Right lobe of liver (tissue), 6 donors: ENCODE measurements around the gene ZNF584. TPM values are rescaled to one million over a fixed set of nuclear protein-coding genes. Genes with fewer than 3 reads are reported as not detected.

Source experiments
- ATAC-seq, 4 donors: fragments of 200-7000 bp; cut with Tn5 transposase; one replicate each; pipeline ENCODE4 v1.9.1; 2020; ENCODE audit warnings: mild to moderate bottlenecking in 4 of 4, moderate library complexity in 4 of 4
- DNase-seq, 3 donors: peaks; one replicate each; pipeline ENCODE4 v3.0.0-alpha.2; 2020
- H3K27ac ChIP-seq, 3 donors: fragments of 200-600 bp; one replicate each; pipeline ENCODE4 v1.8.0; 2022
- H3K27me3 ChIP-seq, 2 donors: fragments of 200-600 bp; one replicate each; pipeline ENCODE4 v1.8.0; 2022
- H3K36me3 ChIP-seq, 4 donors: fragments of 200-600 bp; sonication (generic) in 1 of 4; one replicate each; pipeline versions ENCODE4 v1.5.1 to v1.8.0; 2017 to 2022; ENCODE audit warnings: control low read depth in 1 of 4
- H3K4me1 ChIP-seq, 4 donors: fragments of 200-600 bp; sonication (generic) in 1 of 4; one replicate each; pipeline versions ENCODE4 v1.5.1 to v1.8.0; 2017 to 2022; ENCODE audit warnings: control low read depth in 1 of 4
- H3K4me3 ChIP-seq, 3 donors: fragments of 200-600 bp; one replicate each; pipeline ENCODE4 v1.8.0; 2022
- H3K9me3 ChIP-seq, 4 donors: fragments of 200-600 bp; sonication (generic) in 1 of 4; one replicate each; pipeline versions ENCODE4 v1.5.1 to v1.8.0; 2017 to 2022; ENCODE audit warnings: control low read depth in 1 of 4
- POLR2A ChIP-seq: fragments of 450-650 bp; IDR thresholded peaks from one replicate; pipeline ENCODE4 v1.6.1; 2017; ENCODE audit warnings: antibody characterized with exemption, mild to moderate bottlenecking
- WGBS: methylation state at CpG from one replicate; pipeline ENCODE4 v1.1.6; 2018; ENCODE audit warnings: low coverage, low lambda C conversion rate; ENCODE audit not compliant: insufficient coverage; ENCODE audit errors: missing lambda C conversion rate; 5-methylcytosine and 5-hydroxymethylcytosine counted together
- intact Hi-C, 2 donors: fragments of 100-400 bp; cut with DNase I; formaldehyde crosslinking; loops; one replicate each; pipeline versions ENCODE4 v1.11.2 to v1.14.1; 2022
- long read RNA-seq: library from polyadenylated mRNA; unstranded; transcript quantifications from one replicate; pipeline ENCODE4 v2.0.0, GENCODE V29; 2019
- total RNA-seq, 6 experiments: library from RNA; depleted of rRNA in 2 of 6; stranded (reverse); fragments of >200 nt in 2 of 6; fragmentation: NEBNext Ultra II Directional in 3 of 6; extraction: Animal tissue kit (Norgen Biotek cat#: 25700) in 3 of 6; gene quantifications; one replicate each; pipeline versions ENCODE4 v1.1.0 to v1.2.4, GENCODE V29; 2016 to 2023
- TF ChIP-seq, protein P1 (sequence below), 4 donors: fragments of 200-600 bp in 3 of 4; fragments of 450-650 bp in 1 of 4; IDR thresholded peaks; one replicate each; pipeline versions ENCODE4 v1.5.1 to v1.8.0; 2016 to 2022; ENCODE audit warnings: antibody characterized with exemption in 4 of 4, mild to moderate bottlenecking in 2 of 4
- donor health status: DM: no; HTN: yes; CAD: no.
- donor health status: DM: no; HTN: no; CAD: no.
- donor health status: DM: no; HTN: no; CAD: no.
- donor health status: DM: no; HTN: yes; CAD: no.
- donor health status: DM: no; HTN: yes; CAD: no.

ZNF584 gene
- 10 to 100 TPM in 1 of 6 experiments, 1 to 10 TPM in 5; 5.6 to 12.1 (median 6.6) TPM for total RNA-seq
- long read RNA-seq, partial matches to known transcripts, result 0 of 2 reads
- long read RNA-seq, other reads (novel, unspliced or antisense), result 2 of 2 reads

DNA sequence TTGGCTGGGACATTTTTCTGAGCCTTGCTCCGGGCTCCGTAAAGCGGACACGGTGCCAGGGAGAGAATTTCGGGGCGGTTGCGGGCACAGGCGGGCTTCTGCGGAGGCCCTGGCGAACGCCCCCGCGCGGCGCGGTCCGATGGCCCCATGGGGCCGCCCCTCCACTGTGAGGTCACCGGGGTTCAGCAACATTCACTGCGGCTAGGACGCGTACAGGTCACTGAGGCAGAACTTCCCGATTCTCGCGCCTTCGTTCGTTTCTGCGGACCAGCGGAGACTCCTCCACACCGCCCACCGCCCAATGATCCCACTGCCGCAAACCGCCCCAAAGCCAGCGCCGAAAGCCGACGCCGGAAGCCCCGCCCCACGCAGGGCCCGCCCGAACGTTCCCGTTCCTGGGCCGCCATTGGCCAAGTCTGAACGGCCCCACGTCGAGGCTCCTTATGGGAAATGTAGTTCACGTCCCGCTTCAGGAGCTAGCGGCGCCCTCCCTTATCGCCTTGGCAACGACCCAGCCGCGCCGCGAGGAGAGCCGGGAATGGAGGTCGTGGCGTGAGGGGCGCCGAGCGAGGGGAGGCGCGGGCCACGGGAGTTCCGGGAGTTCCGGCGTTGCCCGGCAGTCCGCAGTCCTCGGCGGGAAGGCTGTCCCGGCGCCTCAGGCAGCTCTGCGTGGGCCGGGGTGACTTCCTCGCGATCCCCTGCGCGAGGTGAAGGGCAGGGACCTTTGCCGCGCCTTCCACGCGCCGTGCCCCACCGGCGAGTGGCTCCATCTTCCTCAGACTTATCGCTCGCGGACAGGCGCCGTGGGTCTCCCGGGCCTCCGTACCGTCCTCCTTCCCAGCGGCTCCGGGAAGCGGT, at the start of gene ZNF584:
ZNF584 (plus strand) TSS at position 498 of the 858 bp plus-strand sequence. CDS start 499 bp downstream, outside the sequence.
- DNase-seq (peak; percentile 96 to 97 (median 97)), ATAC-seq (peak; percentile 94 to 99 (median 98))
- Histone ChIP-seq H3K4me3 (peak within 1 kb of the TSS; percentile 73 to 90 (median 82)), H3K27me3 (no peaks in the 10 kb centered on the region), H3K4me1 (peaks cover 0 to 14% (median 3%) of the 10 kb centered on the region in 4 donors), H3K36me3 (no peaks in the 10 kb centered on the region), H3K27ac (peak within 1 kb of the TSS; percentile 27 to 77 (median 59)), H3K9me3 (no peaks in the 10 kb centered on the region)
- intact Hi-C loops, result no loop called here
- peak; percentile 83 for TF ChIP-seq POLR2A
- TF ChIP-seq, protein P1, sequence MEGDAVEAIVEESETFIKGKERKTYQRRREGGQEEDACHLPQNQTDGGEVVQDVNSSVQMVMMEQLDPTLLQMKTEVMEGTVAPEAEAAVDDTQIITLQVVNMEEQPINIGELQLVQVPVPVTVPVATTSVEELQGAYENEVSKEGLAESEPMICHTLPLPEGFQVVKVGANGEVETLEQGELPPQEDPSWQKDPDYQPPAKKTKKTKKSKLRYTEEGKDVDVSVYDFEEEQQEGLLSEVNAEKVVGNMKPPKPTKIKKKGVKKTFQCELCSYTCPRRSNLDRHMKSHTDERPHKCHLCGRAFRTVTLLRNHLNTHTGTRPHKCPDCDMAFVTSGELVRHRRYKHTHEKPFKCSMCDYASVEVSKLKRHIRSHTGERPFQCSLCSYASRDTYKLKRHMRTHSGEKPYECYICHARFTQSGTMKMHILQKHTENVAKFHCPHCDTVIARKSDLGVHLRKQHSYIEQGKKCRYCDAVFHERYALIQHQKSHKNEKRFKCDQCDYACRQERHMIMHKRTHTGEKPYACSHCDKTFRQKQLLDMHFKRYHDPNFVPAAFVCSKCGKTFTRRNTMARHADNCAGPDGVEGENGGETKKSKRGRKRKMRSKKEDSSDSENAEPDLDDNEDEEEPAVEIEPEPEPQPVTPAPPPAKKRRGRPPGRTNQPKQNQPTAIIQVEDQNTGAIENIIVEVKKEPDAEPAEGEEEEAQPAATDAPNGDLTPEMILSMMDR (IDR thresholded peaks at IDR 0.05), result no peak
- 0% methylated on average over 22 of the region's 100 CpGs for WGBS

DNA sequence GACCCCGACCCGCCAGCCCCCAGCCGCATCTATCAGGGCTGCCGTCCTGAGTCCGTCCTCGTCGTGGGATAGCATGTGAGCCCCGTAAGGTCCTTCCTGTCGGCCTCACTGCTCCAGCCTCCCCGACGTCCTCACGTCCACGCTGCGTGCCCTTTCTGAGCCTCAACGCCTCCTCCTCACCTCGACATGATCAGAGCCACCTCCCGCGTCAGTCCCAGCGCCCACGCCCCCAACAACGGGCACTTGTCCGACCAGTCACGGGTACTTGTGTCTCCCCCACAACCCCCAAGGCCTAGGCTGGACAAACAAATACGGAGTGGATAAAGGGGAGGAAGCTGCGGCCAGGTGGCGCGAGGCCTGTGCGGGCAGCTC, 46.6 kb upstream of the ZNF584 start:
- peak in 3 of 4 donors; percentile 10 to 42 (median 29) for ATAC-seq
- 4% methylated on average over 23 of the region's 28 CpGs for WGBS
- Histone ChIP-seq H3K27me3 (no peaks in the 10 kb centered on the region), H3K4me3 (peak overlapping the region; percentile 81 to 94 (median 83)), H3K27ac (peak overlapping the region; percentile 81 to 90 (median 88)), H3K4me1 (no peaks in the 10 kb centered on the region), H3K36me3 (no peaks in the 10 kb centered on the region), H3K9me3 (no peaks in the 10 kb centered on the region)
- intact Hi-C loops, result no loop called here
- no peak for TF ChIP-seq POLR2A
- TF ChIP-seq, protein P1 (IDR thresholded peaks at IDR 0.05), result no peak
- DNase-seq, result peak in 2 of 3 donors; percentile 44 to 61

DNA sequence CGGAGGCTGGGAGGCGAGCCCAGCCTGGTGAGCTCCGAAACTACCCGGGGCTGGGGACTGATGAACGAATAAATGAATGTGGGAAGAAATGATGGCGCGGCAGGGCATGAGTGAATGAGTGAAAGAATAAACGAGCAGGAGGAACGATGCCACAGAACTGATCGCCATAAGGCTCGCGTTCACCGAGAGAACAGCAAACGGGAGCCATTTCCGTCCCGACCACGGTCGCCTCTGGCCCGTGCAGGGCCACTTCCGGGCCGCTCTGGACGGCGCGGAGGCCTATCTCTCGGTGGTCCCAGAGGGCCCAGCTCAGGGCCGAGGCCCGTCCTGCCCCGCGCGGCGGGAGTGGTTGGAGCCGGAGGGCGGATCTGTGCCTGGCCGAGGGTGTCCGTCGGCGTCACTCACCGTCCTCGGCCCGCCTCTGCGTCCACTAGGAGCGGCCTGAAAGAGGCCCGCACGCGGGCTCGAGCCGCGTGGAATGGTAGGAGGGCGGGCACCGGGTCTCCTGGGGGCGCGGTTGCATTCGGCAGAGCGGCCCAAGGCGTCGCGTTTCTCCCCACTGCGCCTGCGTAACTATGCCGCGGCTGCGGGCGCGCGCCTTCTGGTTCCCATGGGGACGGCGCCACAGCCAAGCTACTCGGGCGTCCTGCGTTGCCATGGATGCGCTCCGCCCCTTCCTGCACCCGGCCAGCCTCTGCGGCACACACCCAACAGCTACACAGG, 46.0 kb upstream of the ZNF584 start, which contains the start of gene ZNF497:
ZNF497 (minus strand) TSS at position 480 of the 723 bp plus-strand sequence. CDS start 5,116 bp downstream, outside the sequence.
- peak; percentile 82 for TF ChIP-seq POLR2A
- TF ChIP-seq, protein P1 (IDR thresholded peaks at IDR 0.05), result no peak
- no peaks in the 10 kb centered on the region for H3K4me1 ChIP-seq
- no peaks in the 10 kb centered on the region for H3K9me3 ChIP-seq
- intact Hi-C loops, result no loop called here
- H3K27ac ChIP-seq, result peak within 1 kb of the TSS; percentile 81 to 90 (median 88)
- no peaks in the 10 kb centered on the region for H3K36me3 ChIP-seq
- DNase-seq (peak; percentile 98 to 99 (median 99)), ATAC-seq (peak; percentile 92 to 95 (median 94))
- WGBS, result 0% methylated on average over 13 of the region's 74 CpGs
- H3K27me3 ChIP-seq, result no peaks in the 10 kb centered on the region
- H3K4me3 ChIP-seq, result peak within 1 kb of the TSS; percentile 81 to 94 (median 83)

DNA sequence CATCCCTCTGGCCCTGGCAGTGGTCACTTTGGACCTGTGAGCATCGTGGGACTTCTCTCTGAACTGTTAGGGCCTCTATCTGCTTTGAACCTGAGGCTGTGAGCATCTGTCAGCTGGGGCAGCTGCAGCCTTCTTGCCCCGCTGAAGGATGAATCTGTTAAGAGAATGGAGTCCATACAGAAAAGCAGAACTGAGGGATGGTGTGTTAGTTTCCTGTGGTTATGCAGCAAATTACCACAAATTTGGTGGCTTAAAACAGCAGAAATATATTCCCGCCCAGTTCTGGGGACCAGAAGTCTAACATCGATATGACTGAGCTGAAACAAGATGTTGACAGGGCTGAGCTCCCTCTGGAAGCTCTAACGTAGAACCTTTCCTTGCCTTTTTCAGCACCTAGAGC, 44.3 kb upstream of the ZNF584 start:
- intact Hi-C loops, result no loop called here
- H3K4me3 ChIP-seq, result no peak overlapping the region
- no peak overlapping the region for H3K27ac ChIP-seq
- DNase-seq, result peak in 1 of 3 donors; percentile 10
- TF ChIP-seq, protein P1 (IDR thresholded peaks at IDR 0.05), result no peak
- H3K27me3 ChIP-seq, result no peaks in the 10 kb centered on the region
- no peaks in the 10 kb centered on the region for H3K36me3 ChIP-seq
- H3K9me3 ChIP-seq, result no peaks in the 10 kb centered on the region
- H3K4me1 ChIP-seq, result no peaks in the 10 kb centered on the region
- no peak for ATAC-seq
- 63% methylated on average over 3 of the region's 5 CpGs for WGBS
